H1 (cell line): Measurements from ENCODE around the gene ADAM23. TPM values are rescaled to one million over a fixed set of nuclear protein-coding genes. Genes with fewer than 3 reads are reported as not detected.

Source experiments
- ATF2 ChIP-seq: IDR thresholded peaks from 2 replicates; pipeline ENCODE4 v1.6.1; 2012; ENCODE audit warnings: low read length, inconsistent platforms
- CHD7 ChIP-seq: fragments of 300-600 bp; sonication (generic); IDR thresholded peaks from 2 replicates; pipeline ENCODE4 v1.7.1; 2012; ENCODE audit warnings: low read length, moderate library complexity, mild to moderate bottlenecking, inconsistent platforms; ENCODE audit not compliant: insufficient replicate concordance
- EP300 ChIP-seq, 2 experiments: IDR thresholded peaks; 1 replicate in 1 of 2; 2 replicates in 1 of 2; pipeline ENCODE4 v1.6.1; 2011 to 2012; ENCODE audit warnings: low read depth in 2 of 2, low read length in 2 of 2, mild to moderate bottlenecking in 2 of 2, borderline replicate concordance in 1 of 2, inconsistent platforms in 1 of 2, moderate library complexity in 1 of 2
- MAX ChIP-seq: IDR thresholded peaks from 2 replicates; pipeline ENCODE4 v1.6.1; 2012; ENCODE audit warnings: inconsistent platforms
- USF2 ChIP-seq: IDR thresholded peaks from 2 replicates; pipeline ENCODE4 v1.6.1; 2011; ENCODE audit warnings: low read length, improper control_type of control experiment
- polyA plus RNA-seq, 7 experiments: library from polyadenylated mRNA; depleted of rRNA in 3 of 7; stranded (reverse) in 5 of 7; unstranded in 2 of 7; fragments of >200 nt in 5 of 7; fragments of 200-250 nt in 2 of 7; gene quantifications; 1 replicate in 5 of 7; 2 replicates in 1 of 7; 4 replicates in 1 of 7; pipeline versions ENCODE4 v1.2.1 to v1.2.3, GENCODE V29; 2011 to 2013; ENCODE audit warnings: missing spikeins in 2 of 7, mixed read lengths in 2 of 7
- total RNA-seq: library from RNA; stranded (reverse); fragmentation: NEBNext Ultra II Directional; extraction: Animal tissue kit (Norgen Biotek cat#: 25700); gene quantifications from 2 replicates; pipeline ENCODE4 v1.2.1, GENCODE V29; 2021

ADAM23 gene
- total and polyA plus RNA-seq, 2 of the 8 experiments (the other 6 are each of a cell fraction or from before 2014, with no cell fraction given) = 9.9 to 20.8 TPM

GRCh38 chr2:206442833-206443734 is at the start of gene ADAM23 (continued):
- TF ChIP-seq CHD7 (no peak), EP300 (IDR thresholded peaks at IDR 0.05; ENCODE audit: borderline replicate concordance in 1 of 2, low read depth in 2 of 2, low read length in 2 of 2) (peak in 1 of 2 experiments; percentile 22; a peak in 1 of 3 replicates), ATF2 (no peak), MAX (peak; percentile 32; the same call in 1 of the 2 replicates), USF2 (no peak)
